Umbilical cord (tissue), 1 donor: Measurements from ENCODE around the gene KIAA1614. TPM values are rescaled to one million over a fixed set of nuclear protein-coding genes. Genes with fewer than 3 reads are reported as not detected.

Source experiments
- total RNA-seq: library from RNA; depleted of rRNA; stranded (reverse); fragments of >200 nt; gene quantifications from one replicate; pipeline ENCODE4 v1.2.3, GENCODE V29; 2014; ENCODE audit warnings: low replicate concordance; ENCODE audit not compliant: insufficient read depth

Gene KIAA1614
- total RNA-seq, 1 donor from 2014 or later: 17.6 TPM

Other genes with a start within 250 kb of the KIAA1614 start
- gene STX6, start 110.0 kb downstream of the KIAA1614 start, total RNA-seq: 24.3 TPM
- gene MR1, start 121.1 kb downstream of the KIAA1614 start, total RNA-seq: 11.3 TPM
- 20.9 TPM for gene IER5, start 175.8 kb downstream of the KIAA1614 start, total RNA-seq